Pulmonary artery endothelial cell (primary cell): ENCODE results near the gene MBD3L1. TPM values are rescaled to one million over a fixed set of nuclear protein-coding genes. Genes with fewer than 3 reads are reported as not detected.

Source experiments
- DNase-seq: peaks from one replicate; pipeline ENCODE4 v3.0.0-alpha.2; 2011; ENCODE audit warnings: low read depth, low spot score
- total RNA-seq: library from RNA; depleted of rRNA; stranded (reverse); fragments of >200 nt; gene quantifications from 2 replicates; pipeline ENCODE4 v1.2.3, GENCODE V29; 2014

Gene MBD3L1
- not detected in 2 replicates for total RNA-seq

- DNase-seq, result peak; percentile 76
These were observed at the start of gene MBD3L1, which contains the start of gene ZNF558 for GRCh38 chr19:8832132-8833021. TSS of gene MBD3L1 (plus strand) at chr19:8832377. CDS start at chr19:8842679, 10,302 bp downstream. TSS of gene ZNF558 (minus strand) at chr19:8832304. CDS start at chr19:8822659, 9,645 bp downstream.

- no peak for DNase-seq
These were observed 37.4 kb upstream of the MBD3L1 start for GRCh38 chr19:8794823-8795222.

GRCh38 chr19:8806661-8807060, 25.5 kb upstream of the MBD3L1 start:
- DNase-seq, result no peak

- DNase-seq, result no peak
These were observed 20.6 kb upstream of the MBD3L1 start for GRCh38 chr19:8811315-8812172.

- DNase-seq, result no peak
These were observed 18.0 kb upstream of the MBD3L1 start for GRCh38 chr19:8814176-8814575.

GRCh38 chr19:8815780-8816179, 16.4 kb upstream of the MBD3L1 start:
- no peak for DNase-seq

- no peak for DNase-seq
These were observed 11.9 kb upstream of the MBD3L1 start for GRCh38 chr19:8820234-8820633.

- DNase-seq, result no peak
These were observed 10.4 kb upstream of the MBD3L1 start for GRCh38 chr19:8821748-8822241.

GRCh38 chr19:8826371-8826770, 5.8 kb upstream of the MBD3L1 start:
- DNase-seq, result no peak

GRCh38 chr19:8827277-8827676, 4.9 kb upstream of the MBD3L1 start:
- DNase-seq, result no peak

GRCh38 chr19:8831373-8831772, 804 bp upstream of the MBD3L1 start:
- DNase-seq, result no peak

GRCh38 chr19:8831832-8832131, 395 bp upstream of the MBD3L1 start:
- no peak for DNase-seq

- DNase-seq, result no peak
These were observed 3.3 kb downstream of the MBD3L1 start for GRCh38 chr19:8835446-8835845.

GRCh38 chr19:8835877-8836276, 3.7 kb downstream of the MBD3L1 start:
- no peak for DNase-seq

- DNase-seq, result no peak
These were observed 8.5 kb downstream of the MBD3L1 start for GRCh38 chr19:8840708-8841107.

GRCh38 chr19:8846819-8847218, 14.6 kb downstream of the MBD3L1 start:
- no peak for DNase-seq

GRCh38 chr19:8849232-8849631, 17.1 kb downstream of the MBD3L1 start:
- DNase-seq, result no peak

- DNase-seq, result no peak
These were observed 18.3 kb downstream of the MBD3L1 start for GRCh38 chr19:8850488-8850887.

GRCh38 chr19:8858260-8858659, 26.1 kb downstream of the MBD3L1 start:
- DNase-seq, result no peak

GRCh38 chr19:8866344-8866743, 34.2 kb downstream of the MBD3L1 start:
- no peak for DNase-seq

GRCh38 chr19:8877854-8878705, 45.9 kb downstream of the MBD3L1 start:
- DNase-seq, result no peak
